Common myeloid progenitor, CD34-positive (primary cell): ENCODE measurements around the gene BAIAP2L1.

ENCODE experiments used
- CTCF ChIA-PET: fragments of 350-600 bp; sonication (Branson Sonifier 250); formaldehyde crosslinking; loops from one replicate; lab custom pipeline; 2021; ENCODE audit warnings: antibody characterized with exemption; lab: Charles Lee
- POLR2A ChIA-PET: fragments of 350-600 bp; sonication (Branson Sonifier 250); formaldehyde crosslinking; loops from one replicate; lab custom pipeline; 2021; ENCODE audit warnings: antibody characterized with exemption; lab: Charles Lee
- DNase-seq, 3 donors: peaks; one replicate each; pipeline versions ENCODE4 v3.0.0 to v3.0.0-alpha.2; 2013
- H3K27ac ChIP-seq, 2 experiments: 1 replicate in 1 of 2; 2 replicates in 1 of 2; pipeline ENCODE4 v1.7.0; 2013; ENCODE audit warnings: inconsistent platforms in 2 of 2, low read length in 2 of 2, mild to moderate bottlenecking in 2 of 2, low read depth in 1 of 2, moderate library complexity in 1 of 2; ENCODE audit not compliant: severe bottlenecking in 2 of 2, insufficient read depth in 1 of 2, poor library complexity in 1 of 2
- H3K27me3 ChIP-seq, 5 experiments: replicated peaks in 2 of 5; 1 replicate in 3 of 5; 2 replicates in 2 of 5; pipeline versions ENCODE4 v1.6.1 to v1.7.0; 2013; ENCODE audit warnings: low read length in 4 of 5, mild to moderate bottlenecking in 2 of 5, moderate library complexity in 2 of 5, inconsistent platforms in 1 of 5; ENCODE audit not compliant: insufficient read depth in 5 of 5, control insufficient read depth in 4 of 5
- H3K36me3 ChIP-seq, 4 experiments: 1 replicate in 2 of 4; 2 replicates in 2 of 4; pipeline versions ENCODE4 v1.6.1 to v1.7.0; 2013; ENCODE audit warnings: low read length in 3 of 4, control low read depth in 1 of 4, mild to moderate bottlenecking in 1 of 4; ENCODE audit not compliant: control insufficient read depth in 4 of 4, insufficient read depth in 4 of 4
- H3K4me1 ChIP-seq, 4 experiments: 1 replicate in 3 of 4; 2 replicates in 1 of 4; pipeline versions ENCODE4 v1.6.1 to v1.7.1; 2013; ENCODE audit warnings: low read length in 3 of 4, mild to moderate bottlenecking in 3 of 4, control low read depth in 1 of 4, inconsistent platforms in 1 of 4, moderate library complexity in 1 of 4; ENCODE audit not compliant: control insufficient read depth in 4 of 4, insufficient read depth in 4 of 4; ENCODE audit errors: control extremely low read depth in 1 of 4
- H3K4me3 ChIP-seq, 7 experiments: 1 replicate in 4 of 7; 2 replicates in 3 of 7; pipeline versions ENCODE4 v1.5.1 to v1.7.0; 2013; ENCODE audit warnings: mild to moderate bottlenecking in 7 of 7, low read length in 6 of 7, moderate library complexity in 6 of 7, inconsistent platforms in 2 of 7, low read depth in 2 of 7, control low read depth in 1 of 7; ENCODE audit not compliant: insufficient read depth in 4 of 7, control insufficient read depth in 1 of 7; ENCODE audit errors: extremely low read depth in 1 of 7
- H3K9me3 ChIP-seq, 5 experiments: 1 replicate in 4 of 5; 2 replicates in 1 of 5; pipeline versions ENCODE4 v1.6.1 to v1.7.1; 2013; ENCODE audit warnings: low read length in 4 of 5, mild to moderate bottlenecking in 2 of 5, inconsistent platforms in 1 of 5, low read depth in 1 of 5, moderate library complexity in 1 of 5; ENCODE audit not compliant: control insufficient read depth in 4 of 5, insufficient read depth in 2 of 5; ENCODE audit errors: control extremely low read depth in 1 of 5
- WGBS: methylation state at CpG from one replicate; pipeline ENCODE4 v1.1.5; 2013; ENCODE audit not compliant: insufficient coverage; 5-methylcytosine and 5-hydroxymethylcytosine counted together

Gene BAIAP2L1

DNA sequence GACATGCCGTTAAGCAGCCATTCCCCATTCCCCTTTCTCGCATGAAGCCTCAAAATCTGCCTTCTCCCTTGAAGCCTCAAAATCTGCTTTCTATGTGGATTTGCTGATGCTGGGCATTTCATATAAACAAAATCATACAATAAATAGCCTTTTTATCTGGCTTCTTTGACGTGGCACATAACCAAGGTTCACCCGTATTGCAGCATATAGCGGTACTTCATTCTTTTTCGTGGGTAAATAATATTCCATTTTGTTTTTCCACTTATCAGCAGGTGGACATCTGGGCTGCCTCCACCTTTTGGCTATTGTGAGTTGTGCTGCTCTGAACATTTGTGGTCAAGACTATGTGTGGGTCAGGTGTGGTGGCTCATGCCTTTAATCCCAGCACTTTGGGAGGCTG lies 62.4 kb downstream of the BAIAP2L1 start:
- POLR2A ChIA-PET, result no interaction called here
- Histone ChIP-seq H3K27ac (no peak overlapping the region), H3K36me3 (no peaks in the 10 kb centered on the region), H3K9me3 (peaks cover 0 to 3% (median 0%) of the 10 kb centered on the region in 5 experiments), H3K4me1 (no peaks in the 10 kb centered on the region), H3K4me3 (no peak overlapping the region), H3K27me3 (no peaks in the 10 kb centered on the region)
- DNase-seq, result no peak
- CTCF ChIA-PET, result no interaction called here
- WGBS, result 90% methylated on average over 2 of the region's 6 CpGs

DNA sequence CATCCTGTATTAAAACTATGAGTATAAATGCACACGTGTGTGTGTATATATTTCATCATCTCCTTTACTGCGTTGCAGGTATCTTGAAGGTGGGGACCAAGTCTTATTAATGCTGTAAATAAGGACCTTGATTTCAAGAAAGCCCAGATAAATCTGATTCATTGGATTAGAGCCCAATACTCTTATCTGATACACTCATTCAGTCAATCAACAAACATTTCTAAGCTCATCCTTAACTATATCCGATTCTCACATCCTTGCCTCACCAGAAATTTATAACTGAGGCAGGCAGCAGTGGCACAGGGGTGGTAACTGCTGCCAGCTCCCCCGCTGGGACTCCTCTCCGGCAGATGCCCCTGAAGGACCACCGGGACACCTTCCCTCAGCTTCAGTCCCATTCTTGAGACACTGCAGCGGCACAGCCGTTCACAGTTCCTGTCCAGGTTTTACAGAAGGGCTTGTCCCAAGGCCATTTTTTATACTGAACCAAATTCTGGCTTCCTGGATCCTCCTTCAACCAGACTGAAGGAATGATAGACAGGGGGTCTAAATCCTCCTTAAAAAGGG lies 65.4 kb downstream of the BAIAP2L1 start:
- DNase-seq, result no peak
- Histone ChIP-seq H3K27me3 (no peaks in the 10 kb centered on the region), H3K4me1 (no peaks in the 10 kb centered on the region), H3K36me3 (no peaks in the 10 kb centered on the region), H3K27ac (no peak overlapping the region), H3K4me3 (no peak overlapping the region), H3K9me3 (peaks cover 0 to 3% (median 0%) of the 10 kb centered on the region in 5 experiments)
- WGBS, result 95% methylated on average over 6 of the region's 8 CpGs
- POLR2A ChIA-PET, result no interaction called here
- CTCF ChIA-PET, result no interaction called here

DNA sequence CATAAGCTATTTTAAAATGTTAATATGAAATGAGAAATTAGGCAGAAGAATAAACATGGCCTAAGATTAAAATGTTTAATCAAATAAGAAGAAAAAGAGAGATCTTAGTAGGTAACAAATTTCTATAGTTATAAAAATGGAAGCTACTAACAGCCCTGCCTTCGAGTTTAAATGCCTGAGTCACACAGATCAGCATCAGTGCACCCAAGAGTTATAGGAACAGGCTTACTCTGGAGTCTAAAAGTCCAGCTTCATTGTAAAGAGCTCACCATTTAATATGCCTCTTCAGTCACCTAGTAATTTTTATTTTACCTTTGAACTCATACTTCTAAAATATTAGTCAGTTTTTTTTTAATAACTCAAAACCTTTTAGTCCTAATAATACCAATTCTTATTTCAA lies 66.8 kb downstream of the BAIAP2L1 start:
- ChIA-PET POLR2A (no interaction called here), CTCF (no interaction called here)
- Histone ChIP-seq H3K4me1 (no peaks in the 10 kb centered on the region), H3K4me3 (no peak overlapping the region), H3K9me3 (peaks cover 0 to 3% (median 0%) of the 10 kb centered on the region in 5 experiments), H3K27ac (no peak overlapping the region), H3K27me3 (no peaks in the 10 kb centered on the region), H3K36me3 (no peaks in the 10 kb centered on the region)
- DNase-seq, result no peak
- 88% methylated on average over 1 of the region's 1 CpG for WGBS

DNA sequence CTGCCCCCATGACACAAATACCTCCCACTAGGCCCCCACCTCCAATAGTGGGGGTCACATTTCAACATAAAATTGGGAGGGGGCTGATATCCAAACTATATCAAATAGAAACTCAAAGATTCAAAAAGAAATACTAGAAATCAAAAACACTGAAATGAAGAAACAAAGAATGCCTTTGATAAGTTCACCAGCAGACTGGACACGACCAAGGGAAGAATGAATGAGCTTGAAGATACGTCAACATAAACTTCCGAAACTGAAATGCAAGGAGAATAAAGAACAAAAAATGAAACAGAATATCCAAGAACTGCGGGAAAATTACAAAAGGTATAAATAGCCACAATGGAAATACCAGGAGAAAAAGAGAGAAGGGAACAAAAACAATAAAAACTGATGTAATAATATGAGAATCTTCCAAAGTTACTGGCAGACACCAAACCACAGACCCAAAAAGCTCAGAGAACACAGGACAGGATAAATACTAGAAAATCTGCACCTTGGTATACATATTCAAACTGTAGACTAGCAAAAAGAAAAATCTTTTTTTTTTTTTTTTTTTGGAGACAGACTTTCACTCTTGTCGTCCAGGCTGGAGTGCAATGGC lies 69.9 kb downstream of the BAIAP2L1 start:
- no peak overlapping the region for H3K27ac ChIP-seq
- peaks cover 0 to 2% (median 0%) of the 10 kb centered on the region in 5 experiments for H3K27me3 ChIP-seq
- ChIA-PET CTCF (no interaction called here), POLR2A (no interaction called here)
- H3K4me3 ChIP-seq, result no peak overlapping the region
- H3K4me1 ChIP-seq, result no peaks in the 10 kb centered on the region
- no peak for DNase-seq
- no peaks in the 10 kb centered on the region for H3K9me3 ChIP-seq
- WGBS, result 98% methylated on average over 4 of the region's 5 CpGs
- H3K36me3 ChIP-seq, result no peaks in the 10 kb centered on the region

DNA sequence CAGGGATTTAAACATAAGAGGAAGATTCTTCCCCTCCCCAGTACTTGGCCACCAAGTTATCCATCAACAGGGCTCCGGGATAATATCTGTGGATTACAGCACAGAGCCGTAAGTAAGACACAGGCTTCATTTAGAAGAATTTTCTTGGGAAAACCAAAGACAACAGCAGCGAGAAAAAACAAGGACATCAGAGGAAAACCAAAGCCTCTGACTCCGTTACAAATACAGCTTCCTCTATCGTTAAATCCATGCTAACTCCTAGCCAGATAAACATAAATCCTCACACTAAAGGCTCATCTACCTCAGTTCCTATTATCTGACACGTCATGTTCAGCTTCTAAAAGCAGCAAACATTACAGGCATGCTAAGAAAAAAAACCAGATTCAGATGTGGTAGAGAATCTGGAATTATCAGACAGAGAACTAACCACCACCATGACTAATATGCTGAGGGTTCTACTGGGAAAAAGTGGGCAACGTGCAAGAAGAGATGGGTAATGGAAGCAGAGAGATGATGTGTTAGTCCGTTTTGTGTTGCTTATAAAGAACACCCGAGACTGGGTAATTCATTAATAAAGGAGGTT lies 71.0 kb downstream of the BAIAP2L1 start:
- DNase-seq, result no peak
- Histone ChIP-seq H3K36me3 (no peaks in the 10 kb centered on the region), H3K27me3 (peaks cover 0 to 2% (median 0%) of the 10 kb centered on the region in 5 experiments), H3K4me1 (no peaks in the 10 kb centered on the region), H3K9me3 (no peaks in the 10 kb centered on the region), H3K27ac (no peak overlapping the region), H3K4me3 (no peak overlapping the region)
- 93% methylated on average over 5 of the region's 9 CpGs for WGBS
- POLR2A ChIA-PET, result no interaction called here
- CTCF ChIA-PET, result no interaction called here

DNA sequence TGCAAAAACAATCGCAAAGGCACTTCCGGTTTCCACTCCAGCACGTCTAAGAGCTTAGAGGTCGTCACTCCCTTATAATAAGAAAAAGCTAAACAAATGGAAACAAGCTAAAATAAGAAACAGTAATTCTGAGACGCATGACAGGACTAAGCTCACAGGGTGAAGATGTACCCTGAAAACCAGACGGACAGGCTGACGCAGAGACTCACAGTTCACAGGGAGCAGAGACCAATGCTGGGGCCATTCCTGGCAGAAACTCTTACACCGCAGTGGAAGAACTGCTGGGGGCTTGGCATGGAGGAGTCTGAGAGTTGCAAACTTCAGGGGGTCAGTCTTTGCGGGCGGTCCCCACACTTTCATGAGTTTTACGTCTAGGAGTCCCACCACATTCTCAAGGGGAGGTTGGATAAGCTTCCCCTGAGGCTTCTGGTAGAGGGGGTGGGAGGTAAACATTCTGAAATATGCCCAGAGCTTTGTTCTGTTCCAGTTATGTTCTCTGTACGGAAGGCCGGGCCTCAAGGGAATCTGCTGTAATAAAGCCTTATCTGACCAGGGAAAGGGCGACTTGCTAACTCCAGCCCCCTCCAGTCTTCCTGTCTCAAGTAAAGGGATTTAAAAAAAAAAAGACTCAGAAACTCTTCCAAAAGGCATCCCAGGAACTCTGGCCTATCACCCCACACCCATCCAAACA lies 71.6 kb downstream of the BAIAP2L1 start:
- H3K36me3 ChIP-seq, result no peaks in the 10 kb centered on the region
- no peaks in the 10 kb centered on the region for H3K9me3 ChIP-seq
- H3K4me3 ChIP-seq, result no peak overlapping the region
- no peak for DNase-seq
- 98% methylated on average over 5 of the region's 14 CpGs for WGBS
- ChIA-PET POLR2A (no interaction called here), CTCF (no interaction called here)
- peaks cover 0 to 3% (median 2%) of the 10 kb centered on the region in 5 experiments for H3K27me3 ChIP-seq
- H3K4me1 ChIP-seq, result no peaks in the 10 kb centered on the region
- no peak overlapping the region for H3K27ac ChIP-seq

DNA sequence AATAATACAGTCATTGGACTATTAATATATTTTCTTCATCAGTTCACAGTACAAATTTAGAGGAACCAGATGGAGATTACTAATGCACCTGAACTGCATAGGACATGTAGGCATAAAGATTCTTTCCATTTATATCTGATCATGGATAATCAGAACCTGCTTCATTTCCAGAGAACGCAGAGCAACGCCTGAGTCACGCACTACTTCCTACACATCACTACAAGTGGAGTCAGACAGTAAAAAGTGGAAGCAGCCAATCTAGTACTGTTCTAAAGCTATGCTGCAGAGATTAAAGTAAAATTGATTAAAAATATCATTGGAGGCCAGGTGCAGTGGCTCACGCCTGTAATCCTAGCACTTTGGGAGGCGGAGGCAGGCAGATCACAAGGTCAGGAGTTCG lies 76.1 kb downstream of the BAIAP2L1 start:
- no peak for DNase-seq
- POLR2A ChIA-PET, result no interaction called here
- 100% methylated on average over 2 of the region's 6 CpGs for WGBS
- peaks cover 4 to 17% (median 12%) of the 10 kb centered on the region in 5 experiments for H3K27me3 ChIP-seq
- no peaks in the 10 kb centered on the region for H3K9me3 ChIP-seq
- CTCF ChIA-PET, result no interaction called here
- H3K4me1 ChIP-seq, result no peaks in the 10 kb centered on the region
- no peak overlapping the region for H3K4me3 ChIP-seq
- no peak overlapping the region for H3K27ac ChIP-seq
- H3K36me3 ChIP-seq, result no peaks in the 10 kb centered on the region
